Brain microvascular endothelial cell (primary cell): ENCODE results near the gene MYBPHL.

ENCODE experiments used
- DNase-seq: peaks from one replicate; pipeline ENCODE4 v3.0.0-alpha.2; 2020
- H3K27ac ChIP-seq: fragments of 250-450 bp; sonication (Bioruptor Pico); 2 replicates; pipeline ENCODE4 v1.5.1; 2020; ENCODE audit warnings: mild to moderate bottlenecking, moderate library complexity
- H3K27me3 ChIP-seq: fragments of 250-450 bp; sonication (Bioruptor Pico); replicated peaks from 2 replicates; pipeline ENCODE4 v1.5.1; 2020; ENCODE audit warnings: mild to moderate bottlenecking
- H3K36me3 ChIP-seq: fragments of 250-450 bp; sonication (Bioruptor Pico); replicated peaks from 2 replicates; pipeline ENCODE4 v1.5.1; 2020; ENCODE audit warnings: mild to moderate bottlenecking
- H3K4me3 ChIP-seq: 2 replicates; pipeline ENCODE4 v1.5.1; 2011; ENCODE audit warnings: low read depth, mild to moderate bottlenecking, control low read depth, low read length, moderate library complexity
- CTCF ChIP-seq: IDR thresholded peaks from 2 replicates; pipeline ENCODE4 v1.5.1; 2011; ENCODE audit warnings: low read depth, mild to moderate bottlenecking, moderate library complexity, low read length, control low read depth, inconsistent platforms; ENCODE audit errors: missing control alignments
- in situ Hi-C: cut with HindIII; loops from 2 replicates; pipeline ENCODE4 v1.10.0; 2017; ENCODE audit warnings: low sequenced_read_pairs, low pct_ligation_motif_present

The MYBPHL gene

GRCh38 chr1:109256085-109256484 lies 50.7 kb downstream of the MYBPHL start:
- H3K27me3 ChIP-seq = no peaks in the 10 kb centered on the region
- TF ChIP-seq CTCF = no peak
- H3K36me3 ChIP-seq = no peaks in the 10 kb centered on the region
- no peak overlapping the region for H3K27ac ChIP-seq
- no peak for DNase-seq
- no peak overlapping the region for H3K4me3 ChIP-seq
- in situ Hi-C loops = no loop called here

- no peak for DNase-seq
- H3K27ac ChIP-seq = no peak overlapping the region
- TF ChIP-seq CTCF = no peak
- in situ Hi-C loops = no loop called here
- no peaks in the 10 kb centered on the region for H3K27me3 ChIP-seq
- H3K4me3 ChIP-seq = no peak overlapping the region
- H3K36me3 ChIP-seq = no peaks in the 10 kb centered on the region
Measured at GRCh38 chr1:109255678-109256077, 51.1 kb downstream of the MYBPHL start.

DNA sequence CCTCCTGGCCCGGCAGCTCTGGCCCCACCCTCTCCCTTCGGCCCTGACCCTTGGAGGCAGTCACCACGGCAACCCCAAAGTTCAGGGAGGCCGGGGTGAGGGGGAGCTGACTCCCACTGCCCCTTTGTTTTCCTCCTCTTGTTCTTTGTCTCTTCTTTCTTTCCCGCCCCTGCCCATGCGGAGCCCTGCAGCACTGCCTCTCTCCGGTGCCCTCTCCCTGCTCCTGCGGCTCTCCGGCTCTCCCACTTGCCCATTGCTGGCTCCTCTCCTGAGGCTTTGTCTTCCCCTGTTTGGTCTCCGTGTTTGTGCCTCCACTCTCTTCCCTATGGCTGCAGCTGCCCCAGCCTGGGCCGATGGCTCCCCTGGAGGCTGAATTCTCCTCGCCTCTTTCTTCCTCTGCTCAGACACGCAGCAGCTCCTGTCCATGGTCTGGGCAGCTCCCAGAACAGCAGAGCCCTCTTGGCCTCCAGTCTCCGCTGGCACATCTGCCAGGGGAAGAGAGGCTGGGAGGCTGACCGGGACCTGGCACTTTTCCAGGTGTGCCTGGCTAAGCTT lies 51.6 kb downstream of the MYBPHL start:
- H3K4me3 ChIP-seq = no peak overlapping the region
- no peak for DNase-seq

GRCh38 chr1:109254621-109255096 lies 52.2 kb downstream of the MYBPHL start:
- Histone ChIP-seq H3K27me3 (no peaks in the 10 kb centered on the region), H3K36me3 (no peaks in the 10 kb centered on the region), H3K4me3 (no peak overlapping the region), H3K27ac (no peak overlapping the region)
- no peak for DNase-seq
- in situ Hi-C loops = no loop called here
- no peak for TF ChIP-seq CTCF

More for the DNA sequence above, 51.6 kb downstream of the MYBPHL start:
- in situ Hi-C loops = no loop called here
- peak; percentile 59 for TF ChIP-seq CTCF
- H3K27me3 ChIP-seq = no peaks in the 10 kb centered on the region
- no peaks in the 10 kb centered on the region for H3K36me3 ChIP-seq
- no peak overlapping the region for H3K27ac ChIP-seq

GRCh38 chr1:109253803-109254620 lies 52.8 kb downstream of the MYBPHL start:
- no peak for TF ChIP-seq CTCF
- DNase-seq = no peak
- H3K27ac ChIP-seq = no peak overlapping the region

More at GRCh38 chr1:109253803-109254620, 52.8 kb downstream of the MYBPHL start:
- H3K36me3 ChIP-seq = no peaks in the 10 kb centered on the region
- no peak overlapping the region for H3K4me3 ChIP-seq
- H3K27me3 ChIP-seq = no peaks in the 10 kb centered on the region
- in situ Hi-C loops = no loop called here
